IPS-NIHi7 (cell line): ENCODE measurements around the gene TPP1.

Experiments used
- DNase-seq: peaks from one replicate; pipeline ENCODE4 v3.0.0; 2012; ENCODE audit warnings: mixed read lengths; ENCODE audit errors: extremely low spot score

Gene TPP1

GRCh38 chr11:6619004-6619745 is at the start of gene TPP1:
TSS of gene TPP1 (minus strand) at chr11:6619422. CDS start at chr11:6619400, 22 bp downstream.
- peak; percentile 99 for DNase-seq

GRCh38 chr11:6667733-6668374 is 48.6 kb upstream of the TPP1 start:
- peak; percentile 38 for DNase-seq

- no peak for DNase-seq
These were observed 47.3 kb upstream of the TPP1 start for GRCh38 chr11:6666302-6667183.

- DNase-seq: no peak
These were observed 45.3 kb upstream of the TPP1 start for GRCh38 chr11:6664551-6664950.

- DNase-seq: no peak
These were observed 44.7 kb upstream of the TPP1 start for GRCh38 chr11:6663794-6664469.

GRCh38 chr11:6660712-6661111 is 41.5 kb upstream of the TPP1 start:
- no peak for DNase-seq

GRCh38 chr11:6658647-6659046 is 39.4 kb upstream of the TPP1 start:
- DNase-seq: no peak

GRCh38 chr11:6657346-6657745 is 38.1 kb upstream of the TPP1 start:
- DNase-seq: no peak

- no peak for DNase-seq
These were observed 37.7 kb upstream of the TPP1 start for GRCh38 chr11:6656936-6657335.

GRCh38 chr11:6656584-6656915 is 37.3 kb upstream of the TPP1 start:
- no peak for DNase-seq

- DNase-seq: peak; percentile 78
These were observed 36.8 kb upstream of the TPP1 start, which contains the start of gene DCHS1 for GRCh38 chr11:6655790-6656583. TSS of gene DCHS1 (minus strand) at chr11:6655809. CDS start at chr11:6641613, 14,196 bp downstream.

GRCh38 chr11:6655020-6655789 is 36.0 kb upstream of the TPP1 start:
- peak; percentile 33 for DNase-seq

GRCh38 chr11:6654281-6655019 is 35.2 kb upstream of the TPP1 start:
- no peak for DNase-seq

- no peak for DNase-seq
These were observed 34.4 kb upstream of the TPP1 start for GRCh38 chr11:6653656-6654055.

- DNase-seq: no peak
These were observed 33.9 kb upstream of the TPP1 start for GRCh38 chr11:6653097-6653496.

- DNase-seq: no peak
These were observed 33.0 kb upstream of the TPP1 start for GRCh38 chr11:6652182-6652581.

GRCh38 chr11:6650980-6651379 is 31.8 kb upstream of the TPP1 start:
- DNase-seq: no peak

GRCh38 chr11:6650104-6650503 is 30.9 kb upstream of the TPP1 start:
- no peak for DNase-seq

- DNase-seq: no peak
These were observed 29.3 kb upstream of the TPP1 start for GRCh38 chr11:6648501-6648900.

GRCh38 chr11:6647836-6648235 is 28.6 kb upstream of the TPP1 start:
- no peak for DNase-seq
